Stimulated activated CD4-positive, alpha-beta T cell treated with anti-CD3 and anti-CD28 coated beads, Interleukin-2, amount 100 ng/mL, for 24 hours (primary cell): ENCODE results near the gene NLRP3.
A peak's percentile ranks its signal among the peaks of the same experiment; 100 is the strongest.
"Not testable (repeated sequence)": the region's sequence is repeated elsewhere in the genome, so short reads cannot be mapped to it uniquely, and the experiment has no call there.

Experiments
- DNase-seq, 2 donors: peaks; one replicate each; pipeline ENCODE4 v3.0.0-alpha.2; 2020

The NLRP3 gene

DNA sequence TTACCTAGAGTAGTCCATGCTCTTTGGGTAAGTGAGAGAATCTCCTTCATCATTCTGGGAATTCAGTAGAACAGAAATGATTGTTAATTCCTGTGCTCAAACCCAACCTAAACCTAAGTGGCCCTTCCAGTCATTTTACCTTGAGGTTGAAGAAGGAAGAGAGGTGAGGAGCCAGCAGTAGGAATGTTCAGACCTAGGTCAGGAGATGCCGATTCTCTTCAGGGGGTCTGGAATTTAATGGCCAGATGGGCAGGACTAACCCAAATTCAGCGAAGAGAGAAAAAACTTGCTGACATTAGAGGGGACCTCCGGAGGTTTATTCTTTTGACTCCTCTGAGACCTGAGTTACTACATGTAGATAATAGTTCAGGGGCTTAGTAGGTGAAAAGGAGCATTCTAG, 58.4 kb downstream of the NLRP3 start:
- DNase-seq, result no peak

DNA sequence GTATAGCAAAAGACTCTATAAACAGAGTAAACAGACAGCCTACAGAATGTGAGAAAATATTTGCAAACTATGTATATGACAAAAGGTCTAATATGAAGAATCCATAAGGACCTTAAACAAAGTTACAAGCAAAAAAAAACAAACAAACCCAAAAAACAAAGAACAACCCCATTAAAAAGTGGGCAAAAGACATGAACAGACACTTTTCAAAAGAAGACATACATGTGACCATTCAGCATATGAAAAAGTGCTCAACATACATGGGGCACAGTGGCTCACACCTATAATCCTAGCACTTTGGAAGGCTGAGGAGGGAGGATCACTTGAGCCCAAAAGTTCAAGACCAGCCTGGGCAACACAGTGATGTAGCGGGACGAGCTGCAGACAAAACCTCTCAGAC, 59.8 kb downstream of the NLRP3 start:
- DNase-seq, result no peak

- not testable (repeated sequence) for DNase-seq
These were observed 60.5 kb downstream of the NLRP3 start for GRCh38 chr1:247476328-247477058.

GRCh38 chr1:247482747-247483146, 66.8 kb downstream of the NLRP3 start:
- DNase-seq, result no peak

DNA sequence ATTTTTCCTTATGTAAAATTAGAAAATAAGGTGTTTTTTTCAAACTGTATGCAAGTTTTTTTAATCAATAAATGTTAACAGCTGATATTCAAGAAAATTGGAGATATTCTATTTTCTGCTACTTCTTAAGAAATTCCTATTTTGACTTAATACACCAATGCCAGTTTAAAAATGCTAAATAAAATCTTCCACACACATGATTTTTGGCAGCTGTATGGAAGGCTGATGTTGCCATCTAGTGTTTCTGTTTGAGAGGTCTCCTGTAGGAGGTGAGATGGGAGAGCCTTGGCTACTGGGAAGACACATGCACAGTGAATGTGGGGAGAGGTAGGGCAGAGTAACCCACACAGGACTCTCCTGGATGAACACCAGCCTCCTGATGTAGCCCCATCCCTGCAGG, 71.1 kb downstream of the NLRP3 start:
- DNase-seq, result peak in 1 of 2 donors; percentile 21

DNA sequence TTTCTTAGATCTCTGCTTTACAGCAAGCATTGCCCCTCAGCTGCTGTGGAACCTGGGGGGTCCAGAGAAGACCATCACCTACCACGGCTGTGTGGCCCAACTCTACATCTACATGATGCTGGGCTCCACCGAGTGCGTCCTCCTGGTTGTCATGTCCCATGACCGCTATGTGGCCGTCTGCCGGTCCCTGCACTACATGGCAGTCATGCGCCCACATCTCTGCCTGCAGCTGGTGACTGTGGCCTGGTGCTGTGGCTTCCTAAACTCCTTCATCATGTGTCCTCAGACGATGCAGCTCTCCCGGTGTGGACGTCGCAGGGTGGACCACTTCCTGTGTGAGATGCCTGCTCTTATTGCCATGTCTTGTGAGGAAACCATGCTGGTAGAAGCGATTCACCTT, 75.4 kb downstream of the NLRP3 start:
- no peak for DNase-seq

DNA sequence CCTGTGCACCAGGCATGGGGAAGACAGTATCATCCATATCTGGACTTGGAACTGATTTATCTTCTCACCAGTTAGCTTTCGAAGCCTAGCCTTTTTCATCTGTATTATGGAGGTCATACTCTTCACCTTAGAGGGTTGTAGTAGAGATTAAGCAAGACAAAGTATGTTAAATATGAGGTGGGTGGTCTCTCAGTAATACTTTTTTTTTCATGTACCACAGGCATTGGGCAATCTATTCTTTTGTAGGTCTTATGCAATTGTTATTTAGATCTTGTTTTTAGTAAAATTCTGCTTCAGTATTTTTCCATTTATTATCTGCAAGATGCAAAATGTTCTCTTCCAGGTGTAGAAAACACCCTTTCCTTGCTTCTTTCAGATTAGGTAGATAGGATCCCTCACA, 77.1 kb downstream of the NLRP3 start:
- DNase-seq, result no peak

- DNase-seq, result no peak
These were observed 78.8 kb downstream of the NLRP3 start for GRCh38 chr1:247494767-247495166.

DNA sequence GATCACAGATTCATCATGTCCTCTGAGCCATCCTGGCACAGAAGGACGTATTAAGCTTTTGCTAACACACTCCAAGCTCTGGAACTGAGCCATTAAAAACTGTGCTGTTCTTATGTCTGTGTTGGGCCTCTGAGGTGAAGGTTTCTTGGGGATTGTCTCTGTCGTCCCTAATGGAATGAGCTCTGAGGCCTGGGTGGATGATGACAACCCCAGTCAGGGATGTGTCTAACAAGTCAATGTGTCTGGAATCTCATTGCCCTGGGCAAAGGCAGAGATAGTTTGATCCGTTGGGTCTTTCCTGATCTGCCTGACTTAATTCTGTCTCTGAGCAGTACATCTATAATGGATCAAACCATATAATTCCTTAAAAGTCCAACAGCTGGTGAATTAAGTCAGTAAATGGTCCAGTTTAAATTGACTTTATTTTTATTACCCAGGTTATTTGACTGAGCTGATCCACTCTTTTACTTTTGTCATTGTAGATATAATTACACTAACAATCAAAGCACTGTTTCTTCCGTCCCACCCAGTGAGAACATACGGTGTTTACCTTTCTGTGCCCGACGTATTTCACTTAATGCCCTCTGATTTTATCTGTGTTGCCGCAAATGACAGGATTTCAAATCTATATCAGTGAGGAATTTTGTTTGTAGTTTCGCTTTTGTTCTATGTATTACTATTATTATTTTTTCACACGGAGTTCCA, 80.8 kb downstream of the NLRP3 start:
- no peak for DNase-seq
